ENCODE measurements around the gene RELB. TPM values are rescaled to one million over a fixed set of nuclear protein-coding genes. Genes with fewer than 3 reads are reported as not detected.
A peak's percentile ranks its signal among the peaks of the same experiment; 100 is the strongest.

The RELB gene
- total and polyA plus RNA-seq, 9 of the 15 experiments (the other 6 are each of a cell fraction or from before 2014, with no cell fraction given): 0.15 to 1.1 (median 0.28) TPM; not detected in 2

DNA sequence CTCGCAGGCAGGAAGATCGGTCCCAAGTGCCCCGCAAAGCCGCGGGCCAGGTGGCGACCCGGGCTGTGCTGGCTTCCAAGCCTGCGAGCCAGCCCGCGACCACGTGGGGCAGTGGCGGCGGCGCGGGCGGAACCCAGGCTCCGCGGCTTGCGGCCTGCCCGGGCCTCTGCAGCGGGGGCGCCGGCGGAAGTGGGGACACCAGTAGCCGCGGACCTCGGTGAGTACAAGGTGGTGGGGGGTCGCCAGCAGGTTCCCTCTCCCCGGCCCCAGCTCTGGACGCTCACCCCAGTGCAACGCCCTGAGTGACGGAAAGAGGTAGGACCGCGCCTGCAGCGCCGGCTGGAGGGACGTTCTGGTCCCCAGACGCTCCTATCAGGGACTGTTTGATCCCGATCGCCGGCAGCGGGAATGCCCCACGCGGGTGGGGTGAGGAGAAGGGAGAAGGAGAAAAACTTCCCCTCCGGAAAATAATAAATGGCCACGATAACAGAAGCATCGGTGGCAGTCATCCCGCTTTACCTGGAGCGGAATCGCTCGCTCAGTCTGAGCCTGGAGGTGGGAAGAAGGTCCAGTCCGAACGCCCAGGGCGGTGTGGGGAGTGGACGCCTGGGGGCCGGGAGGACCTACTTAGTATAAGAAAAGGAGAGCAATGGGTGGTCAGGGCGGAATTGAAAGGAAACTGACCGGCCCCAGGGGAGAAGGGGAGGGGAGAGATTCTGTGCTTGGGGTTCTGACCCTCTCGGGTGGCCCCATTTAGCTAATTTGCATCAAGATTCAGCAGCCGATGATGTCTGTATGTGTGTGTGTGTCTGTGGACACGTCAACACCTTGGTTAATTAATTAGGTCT is 78.0 kb downstream of the RELB start, which contains the start of gene GEMIN7 (continued):
- TF ChIP-seq, protein P1, sequence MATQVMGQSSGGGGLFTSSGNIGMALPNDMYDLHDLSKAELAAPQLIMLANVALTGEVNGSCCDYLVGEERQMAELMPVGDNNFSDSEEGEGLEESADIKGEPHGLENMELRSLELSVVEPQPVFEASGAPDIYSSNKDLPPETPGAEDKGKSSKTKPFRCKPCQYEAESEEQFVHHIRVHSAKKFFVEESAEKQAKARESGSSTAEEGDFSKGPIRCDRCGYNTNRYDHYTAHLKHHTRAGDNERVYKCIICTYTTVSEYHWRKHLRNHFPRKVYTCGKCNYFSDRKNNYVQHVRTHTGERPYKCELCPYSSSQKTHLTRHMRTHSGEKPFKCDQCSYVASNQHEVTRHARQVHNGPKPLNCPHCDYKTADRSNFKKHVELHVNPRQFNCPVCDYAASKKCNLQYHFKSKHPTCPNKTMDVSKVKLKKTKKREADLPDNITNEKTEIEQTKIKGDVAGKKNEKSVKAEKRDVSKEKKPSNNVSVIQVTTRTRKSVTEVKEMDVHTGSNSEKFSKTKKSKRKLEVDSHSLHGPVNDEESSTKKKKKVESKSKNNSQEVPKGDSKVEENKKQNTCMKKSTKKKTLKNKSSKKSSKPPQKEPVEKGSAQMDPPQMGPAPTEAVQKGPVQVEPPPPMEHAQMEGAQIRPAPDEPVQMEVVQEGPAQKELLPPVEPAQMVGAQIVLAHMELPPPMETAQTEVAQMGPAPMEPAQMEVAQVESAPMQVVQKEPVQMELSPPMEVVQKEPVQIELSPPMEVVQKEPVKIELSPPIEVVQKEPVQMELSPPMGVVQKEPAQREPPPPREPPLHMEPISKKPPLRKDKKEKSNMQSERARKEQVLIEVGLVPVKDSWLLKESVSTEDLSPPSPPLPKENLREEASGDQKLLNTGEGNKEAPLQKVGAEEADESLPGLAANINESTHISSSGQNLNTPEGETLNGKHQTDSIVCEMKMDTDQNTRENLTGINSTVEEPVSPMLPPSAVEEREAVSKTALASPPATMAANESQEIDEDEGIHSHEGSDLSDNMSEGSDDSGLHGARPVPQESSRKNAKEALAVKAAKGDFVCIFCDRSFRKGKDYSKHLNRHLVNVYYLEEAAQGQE (IDR thresholded peaks at IDR 0.05; ENCODE audit: borderline replicate concordance): peak; percentile 59
- TF ChIP-seq, protein P1 (CRISPR knock-in tag; IDR thresholded peaks at IDR 0.05; ENCODE audit: low read depth): peak; percentile 70; the same call in 1 of the 2 replicates
- TF ChIP-seq ZNF644 (tag; IDR thresholded peaks at IDR 0.05; ENCODE audit: low read depth): no peak
- no peak for TF ChIP-seq ZNF318 (IDR thresholded peaks at IDR 0.05; ENCODE audit: borderline replicate concordance in 1 of 2, low read depth in 1 of 2)
- TF ChIP-seq OTX1 (CRISPR knock-in tag; IDR thresholded peaks at IDR 0.05): no peak
- TF ChIP-seq, protein P2, sequence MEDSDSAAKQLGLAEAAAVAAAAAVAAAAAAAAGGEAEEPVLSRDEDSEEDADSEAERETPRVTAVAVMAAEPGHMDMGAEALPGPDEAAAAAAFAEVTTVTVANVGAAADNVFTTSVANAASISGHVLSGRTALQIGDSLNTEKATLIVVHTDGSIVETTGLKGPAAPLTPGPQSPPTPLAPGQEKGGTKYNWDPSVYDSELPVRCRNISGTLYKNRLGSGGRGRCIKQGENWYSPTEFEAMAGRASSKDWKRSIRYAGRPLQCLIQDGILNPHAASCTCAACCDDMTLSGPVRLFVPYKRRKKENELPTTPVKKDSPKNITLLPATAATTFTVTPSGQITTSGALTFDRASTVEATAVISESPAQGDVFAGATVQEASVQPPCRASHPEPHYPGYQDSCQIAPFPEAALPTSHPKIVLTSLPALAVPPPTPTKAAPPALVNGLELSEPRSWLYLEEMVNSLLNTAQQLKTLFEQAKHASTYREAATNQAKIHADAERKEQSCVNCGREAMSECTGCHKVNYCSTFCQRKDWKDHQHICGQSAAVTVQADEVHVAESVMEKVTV (CRISPR knock-in tag; IDR thresholded peaks at IDR 0.05): no peak
- TF ChIP-seq MCM7 (IDR thresholded peaks at IDR 0.05): no peak
- no peak for TF ChIP-seq PTTG1 (tag; IDR thresholded peaks at IDR 0.05; ENCODE audit: low read depth)

Measured in K562 (cell line).